DND-41 (cell line): ENCODE results near the gene SMARCA1.

ENCODE experiments used
- ATAC-seq: fragments of 200-7000 bp; cut with Tn5 transposase; 3 replicates; pipeline ENCODE4 v1.9.1; 2021; ENCODE audit warnings: low read depth; ENCODE audit not compliant: insufficient read depth
- DNase-seq: peaks from one replicate; pipeline ENCODE4 v3.0.0-alpha.2; 2020
- H2AFZ ChIP-seq: 2 replicates; pipeline ENCODE4 v1.6.0; 2012; ENCODE audit warnings: low read depth, low read length
- H3K27ac ChIP-seq: 2 replicates; pipeline ENCODE4 v1.5.1; 2012; ENCODE audit warnings: low read length, inconsistent platforms
- H3K27me3 ChIP-seq: fragments of 200-600 bp; sonication (generic); 2 replicates; pipeline ENCODE4 v1.6.0; 2012; ENCODE audit warnings: low read length, mild to moderate bottlenecking, inconsistent platforms; ENCODE audit not compliant: insufficient read depth, poor library complexity
- H3K36me3 ChIP-seq: 2 replicates; pipeline ENCODE4 v1.5.1; 2012; ENCODE audit warnings: low read length, inconsistent platforms; ENCODE audit not compliant: insufficient read depth
- H3K4me1 ChIP-seq: 2 replicates; pipeline ENCODE4 v1.5.1; 2012; ENCODE audit warnings: mild to moderate bottlenecking, low read length; ENCODE audit not compliant: insufficient read depth
- H3K4me2 ChIP-seq: 2 replicates; pipeline ENCODE4 v1.6.0; 2012; ENCODE audit warnings: mild to moderate bottlenecking, moderate library complexity, low read length, inconsistent platforms; ENCODE audit not compliant: insufficient read depth
- H3K4me3 ChIP-seq, 2 experiments: fragments of 200-600 bp in 1 of 2; shearing (Covaris generic) in 1 of 2; 2 replicates each; pipeline ENCODE4 v1.5.1; 2012 to 2016; ENCODE audit warnings: inconsistent platforms in 2 of 2, low read length in 2 of 2, mild to moderate bottlenecking in 2 of 2, low read depth in 1 of 2, moderate library complexity in 1 of 2
- H3K79me2 ChIP-seq: 2 replicates; pipeline ENCODE4 v1.6.0; 2012; ENCODE audit warnings: low read length, inconsistent platforms; ENCODE audit not compliant: insufficient read depth
- H3K9ac ChIP-seq: 2 replicates; pipeline ENCODE4 v1.6.0; 2012; ENCODE audit warnings: low read depth, mild to moderate bottlenecking, inconsistent platforms, low read length, moderate library complexity
- H3K9me3 ChIP-seq: 2 replicates; pipeline ENCODE4 v1.5.1; 2012; ENCODE audit warnings: low read length, moderate library complexity, mild to moderate bottlenecking, inconsistent platforms; ENCODE audit not compliant: insufficient read depth, severe bottlenecking
- H4K20me1 ChIP-seq: 2 replicates; pipeline ENCODE4 v1.6.0; 2012; ENCODE audit warnings: low read length; ENCODE audit not compliant: insufficient read depth
- CTCF ChIP-seq: IDR thresholded peaks from 2 replicates; pipeline ENCODE4 v1.5.1; 2012; ENCODE audit warnings: borderline replicate concordance, low read length, moderate library complexity, mild to moderate bottlenecking; ENCODE audit not compliant: poor library complexity, severe bottlenecking; ENCODE audit errors: extremely low read depth
- EZH2 ChIP-seq: IDR thresholded peaks from 3 replicates; pipeline ENCODE4 v1.6.1; 2012; ENCODE audit warnings: borderline replicate concordance, low read depth, mild to moderate bottlenecking, moderate library complexity, low read length, inconsistent platforms; ENCODE audit not compliant: severe bottlenecking

The SMARCA1 gene

GRCh38 chrX:129544780-129545179 lies 21.5 kb upstream of the SMARCA1 start:
- H3K36me3 ChIP-seq: peaks cover 17% of the 10 kb centered on the region; the same call in 1 of the 2 replicates
- no peak for ATAC-seq
- no peaks in the 10 kb centered on the region for H3K9me3 ChIP-seq
- no peaks in the 10 kb centered on the region for H3K27me3 ChIP-seq
- H4K20me1 ChIP-seq: no peaks in the 10 kb centered on the region
- H3K9ac ChIP-seq: no peak overlapping the region
- H3K4me3 ChIP-seq: no peak overlapping the region
- DNase-seq: no peak
- no peak overlapping the region for H2AFZ ChIP-seq
- H3K79me2 ChIP-seq: no peaks in the 10 kb centered on the region
- TF ChIP-seq EZH2: no peak
- TF ChIP-seq CTCF: no peak
- no peak overlapping the region for H3K4me2 ChIP-seq
- H3K4me1 ChIP-seq: peaks cover 12% of the 10 kb centered on the region
- no peak overlapping the region for H3K27ac ChIP-seq

- H3K27me3 ChIP-seq: no peaks in the 10 kb centered on the region
- H3K9ac ChIP-seq: peak overlapping the region; percentile 67
- no peaks in the 10 kb centered on the region for H3K9me3 ChIP-seq
- H4K20me1 ChIP-seq: no peaks in the 10 kb centered on the region
- H3K4me2 ChIP-seq: peak overlapping the region; percentile 96
- peak; percentile 57 for ATAC-seq
- peaks cover 4% of the 10 kb centered on the region; the same call in 1 of the 2 replicates for H3K36me3 ChIP-seq
- peak overlapping the region; percentile 90 for H2AFZ ChIP-seq
- peak overlapping the region; percentile 67 for H3K27ac ChIP-seq
- H3K4me3 ChIP-seq: peak overlapping the region; percentile 44 to 89; a peak in 3 of 4 replicates
- TF ChIP-seq CTCF: no peak
- TF ChIP-seq EZH2: no peak
- peak; percentile 16 for DNase-seq
- peaks cover 17% of the 10 kb centered on the region for H3K4me1 ChIP-seq
- H3K79me2 ChIP-seq: no peaks in the 10 kb centered on the region
Measured at GRCh38 chrX:129540722-129541184, 17.5 kb upstream of the SMARCA1 start.

GRCh38 chrX:129540068-129540653 lies 16.9 kb upstream of the SMARCA1 start, which contains the start of gene OCRL:
Gene OCRL (plus strand): TSS chrX:129540259. CDS start chrX:129540440, 181 bp downstream.
- Histone ChIP-seq H2AFZ (peak within 1 kb of the TSS; percentile 90), H3K4me2 (peak within 1 kb of the TSS; percentile 96), H3K9me3 (no peaks in the 10 kb centered on the region), H3K79me2 (no peaks in the 10 kb centered on the region), H3K27me3 (no peaks in the 10 kb centered on the region), H3K27ac (peak within 1 kb of the TSS; percentile 67), H3K36me3 (peaks cover 4% of the 10 kb centered on the region; the same call in 1 of the 2 replicates), H3K4me1 (peaks cover 17% of the 10 kb centered on the region), H4K20me1 (no peaks in the 10 kb centered on the region), H3K4me3 (peak within 1 kb of the TSS; percentile 45 to 89; a peak in 3 of 4 replicates), H3K9ac (peak within 1 kb of the TSS; percentile 67)
- DNase-seq: peak; percentile 74
- TF ChIP-seq CTCF (peak; percentile 74), EZH2 (no peak)
- peak; percentile 92 for ATAC-seq
